ENCODE data around the gene APOBEC3C.
"Not testable (repeated sequence)": the region's sequence is repeated elsewhere in the genome, so short reads cannot be mapped to it uniquely, and the experiment has no call there.

The APOBEC3C gene

DNA sequence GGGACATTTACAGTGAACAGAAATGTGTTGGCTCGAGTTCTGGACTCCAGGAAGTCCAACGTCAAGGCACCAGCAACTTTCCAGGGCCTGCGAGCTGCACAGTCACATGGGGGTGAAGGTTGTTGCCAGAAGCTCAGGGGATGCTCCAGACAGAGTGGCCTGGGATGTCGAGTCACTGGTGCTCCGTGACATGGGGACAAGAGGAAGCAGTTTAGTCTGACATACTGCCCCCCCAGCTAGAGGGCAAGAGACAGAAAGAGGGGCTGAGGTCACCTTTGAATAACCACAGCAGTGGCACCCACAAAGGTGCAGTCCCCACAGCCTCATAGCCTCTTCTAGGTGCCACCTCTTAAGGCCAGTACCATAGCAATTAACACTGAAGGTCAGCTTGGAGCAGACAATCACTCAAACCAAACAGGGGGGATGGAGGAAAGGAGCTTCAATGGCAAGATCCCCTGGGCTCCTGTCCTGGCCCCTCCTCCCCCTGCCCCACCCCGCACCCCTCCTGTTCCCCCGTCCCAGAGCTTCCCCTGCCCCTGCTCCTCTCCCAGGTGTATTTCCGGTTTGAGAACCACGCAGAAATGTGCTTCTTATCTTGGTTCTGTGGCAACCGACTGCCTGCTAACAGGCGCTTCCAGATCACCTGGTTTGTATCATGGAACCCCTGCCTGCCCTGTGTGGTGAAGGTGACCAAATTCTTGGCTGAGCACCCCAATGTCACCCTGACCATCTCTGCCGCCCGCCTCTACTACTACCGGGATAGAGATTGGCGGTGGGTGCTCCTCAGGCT, 10.7 kb downstream of the APOBEC3C start:
- no peak for DNase-seq (ENCODE audit: low read depth)

GRCh38 chr22:39026509-39027150, 12.6 kb downstream of the APOBEC3C start:
- DNase-seq (ENCODE audit: low read depth), result no peak

- no peak for DNase-seq (ENCODE audit: low read depth)
These were observed 13.7 kb downstream of the APOBEC3C start for GRCh38 chr22:39027717-39028116.

- no peak for DNase-seq (ENCODE audit: low read depth)
These were observed 14.2 kb downstream of the APOBEC3C start for GRCh38 chr22:39028281-39028680.

DNA sequence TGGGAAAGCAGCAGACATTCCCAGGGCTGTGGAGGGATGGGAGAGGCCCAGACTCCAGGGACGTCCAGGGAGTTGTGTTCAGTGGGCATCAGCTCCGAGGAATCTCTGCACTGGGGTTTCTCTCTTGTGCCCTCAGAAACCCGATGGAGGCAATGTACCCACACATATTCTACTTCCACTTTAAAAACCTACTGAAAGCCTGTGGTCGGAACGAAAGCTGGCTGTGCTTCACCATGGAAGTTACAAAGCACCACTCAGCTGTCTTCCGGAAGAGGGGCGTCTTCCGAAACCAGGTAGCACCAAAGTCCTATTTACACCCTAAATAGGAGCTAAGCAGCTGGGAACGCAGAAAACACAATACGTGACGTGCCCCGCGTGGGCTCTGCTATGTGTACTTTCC, 15.2 kb downstream of the APOBEC3C start:
- DNase-seq (ENCODE audit: low read depth), result no peak

DNA sequence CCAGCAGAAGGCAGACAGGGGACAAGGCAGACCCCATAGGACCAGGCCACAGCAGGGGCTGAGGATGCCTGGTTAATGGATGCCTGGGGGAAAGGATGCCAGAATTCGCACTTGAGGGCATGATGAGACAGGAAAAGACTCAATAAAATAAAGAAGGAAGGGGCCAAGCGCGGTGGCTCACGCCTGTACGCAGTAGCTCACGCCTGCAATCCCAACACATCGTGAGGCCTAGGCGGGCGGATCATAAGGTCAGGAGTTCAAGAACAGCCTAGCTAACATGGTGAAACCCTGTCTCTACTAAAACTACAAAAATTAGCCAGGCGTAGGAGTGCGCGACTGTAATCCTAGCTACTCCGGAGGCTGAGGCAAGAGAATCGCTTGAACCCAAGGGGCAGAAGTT, 16.6 kb downstream of the APOBEC3C start:
- DNase-seq (ENCODE audit: low read depth), result no peak

GRCh38 chr22:39031434-39032295, 17.6 kb downstream of the APOBEC3C start:
- not testable (repeated sequence) for DNase-seq (ENCODE audit: low read depth)

DNA sequence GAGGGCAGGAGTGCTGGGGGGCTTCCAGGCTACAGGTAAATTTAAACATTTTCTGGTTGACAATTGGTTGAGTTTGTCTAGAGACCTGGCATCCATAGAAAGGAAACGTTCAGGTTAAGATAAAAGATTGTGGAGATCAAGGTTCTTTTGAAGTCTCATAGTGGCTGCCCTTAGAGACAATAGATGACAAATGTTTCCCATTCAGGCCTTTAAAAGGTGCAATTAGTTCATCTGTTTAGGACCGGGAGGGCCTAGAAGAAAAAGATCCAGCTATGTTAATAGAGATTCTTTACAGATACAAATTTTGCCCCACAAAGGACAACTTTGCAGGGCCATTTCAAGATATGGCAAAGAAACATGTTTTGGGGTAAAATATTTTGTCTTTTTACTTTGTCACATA, 23.0 kb downstream of the APOBEC3C start:
- not testable (repeated sequence) for DNase-seq (ENCODE audit: low read depth)

GRCh38 chr22:39039306-39040126, 25.5 kb downstream of the APOBEC3C start:
- no peak for DNase-seq (ENCODE audit: low read depth)

DNA sequence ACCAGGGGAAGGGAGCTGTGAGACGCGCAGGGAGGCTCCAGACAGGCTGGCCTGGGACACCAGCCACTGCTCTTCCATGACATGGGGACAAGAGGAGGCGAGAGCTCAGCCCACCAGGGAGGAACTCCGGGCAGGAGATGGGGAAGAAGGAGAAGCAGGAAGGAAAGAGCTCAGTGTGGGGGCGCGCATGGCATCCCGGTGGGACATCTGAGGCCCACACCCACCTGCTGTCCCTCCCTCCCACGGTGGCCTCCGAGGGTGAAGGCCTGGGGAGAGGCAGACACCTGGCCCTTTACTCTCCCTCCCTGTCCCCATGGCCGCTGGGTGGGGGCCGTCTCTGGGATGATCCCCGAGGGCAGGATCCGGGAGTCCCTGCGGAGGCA, 26.1 kb downstream of the APOBEC3C start:
- not testable (repeated sequence) for DNase-seq (ENCODE audit: low read depth)

DNA sequence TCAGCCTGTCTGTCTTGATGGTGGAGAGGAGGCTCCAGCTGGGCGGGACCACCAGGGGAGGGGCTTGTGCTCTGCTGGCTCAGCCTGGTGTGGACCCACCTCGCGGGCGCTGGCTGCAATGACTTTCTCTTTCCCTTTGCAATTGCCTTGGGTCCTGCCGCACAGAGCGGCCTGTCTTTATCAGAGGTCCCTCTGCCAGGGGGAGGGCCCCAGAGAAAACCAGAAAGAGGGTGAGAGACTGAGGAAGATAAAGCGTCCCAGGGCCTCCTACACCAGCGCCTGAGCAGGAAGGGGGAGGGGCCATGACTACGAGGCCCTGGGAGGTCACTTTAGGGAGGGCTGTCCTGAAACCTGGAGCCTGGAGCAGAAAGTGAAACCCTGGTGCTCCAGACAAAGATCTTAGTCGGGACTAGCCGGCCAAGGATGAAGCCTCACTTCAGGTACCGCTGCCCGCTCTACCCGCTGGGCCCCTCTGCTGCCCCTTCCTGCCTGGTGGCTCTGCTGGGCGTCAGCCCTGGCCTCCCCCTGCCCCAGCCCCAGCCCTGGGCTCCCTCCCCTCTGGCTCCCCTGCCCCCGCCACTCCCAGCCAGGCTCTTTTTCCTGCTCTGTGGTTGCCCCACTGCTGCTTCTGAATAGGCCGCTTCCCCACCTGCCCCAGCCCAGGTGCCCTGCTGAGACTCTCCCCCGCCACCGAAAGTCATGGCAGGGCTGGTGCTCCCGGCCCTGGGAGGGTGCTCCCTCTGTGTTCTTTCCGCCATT, 26.7 kb downstream of the APOBEC3C start, which contains the start of gene APOBEC3F:
TSS of gene APOBEC3F (plus strand) at position 327 of the 759 bp plus-strand sequence. CDS start at position 424, 97 bp downstream.
- not testable (repeated sequence) for DNase-seq (ENCODE audit: low read depth)

DNA sequence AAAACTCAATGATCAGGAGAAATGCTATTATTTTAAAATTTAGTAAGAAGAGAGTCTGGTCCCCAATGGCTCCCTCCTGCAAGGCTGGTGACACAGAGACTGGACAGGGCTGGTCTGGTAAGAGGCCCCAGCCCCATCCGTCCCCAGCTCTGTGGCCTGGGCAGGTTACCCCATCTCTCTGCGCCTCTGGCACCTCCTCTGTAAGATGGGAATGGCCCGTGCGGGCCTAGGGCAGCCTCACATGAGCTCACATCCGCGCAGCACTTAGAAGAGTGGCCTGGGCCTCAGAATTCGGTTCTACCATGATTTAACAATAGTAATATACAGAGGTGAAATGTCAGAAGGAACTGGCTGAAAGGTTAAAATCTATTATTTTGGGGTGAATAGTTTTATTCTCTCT, 27.9 kb downstream of the APOBEC3C start:
- DNase-seq (ENCODE audit: low read depth), result no peak

- not testable (repeated sequence) for DNase-seq (ENCODE audit: low read depth)
These were observed 29.0 kb downstream of the APOBEC3C start for GRCh38 chr22:39043063-39043462.

GRCh38 chr22:39045136-39045535, 31.1 kb downstream of the APOBEC3C start:
- DNase-seq (ENCODE audit: low read depth), result not testable (repeated sequence)

GRCh38 chr22:39049486-39049885, 35.4 kb downstream of the APOBEC3C start:
- not testable (repeated sequence) for DNase-seq (ENCODE audit: low read depth)

- DNase-seq (ENCODE audit: low read depth), result not testable (repeated sequence)
These were observed 37.9 kb downstream of the APOBEC3C start for GRCh38 chr22:39051844-39052495.

GRCh38 chr22:39055658-39056057, 41.6 kb downstream of the APOBEC3C start:
- no peak for DNase-seq (ENCODE audit: low read depth)

DNA sequence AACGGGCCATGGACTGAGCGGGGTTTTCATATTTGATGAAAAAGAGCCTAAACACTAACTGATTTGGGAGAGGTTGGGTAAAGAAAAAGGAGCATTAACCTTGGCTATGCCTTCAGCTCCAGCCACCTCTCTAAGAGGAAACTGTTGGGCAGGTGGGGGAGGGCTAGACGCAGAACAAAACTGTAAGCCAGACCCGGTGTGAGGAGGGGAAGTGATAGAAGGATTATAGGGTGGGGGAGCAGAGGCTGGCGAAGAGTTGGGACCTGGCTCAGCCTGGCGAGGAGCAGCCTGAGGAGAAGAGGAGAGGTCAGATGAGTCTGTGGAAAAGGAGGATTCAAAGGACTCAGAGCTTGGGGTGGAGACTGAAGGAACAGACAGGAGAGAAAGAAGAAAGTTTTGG, 47.2 kb downstream of the APOBEC3C start:
- DNase-seq (ENCODE audit: low read depth), result not testable (repeated sequence)

- DNase-seq (ENCODE audit: low read depth), result not testable (repeated sequence)
These were observed 47.9 kb downstream of the APOBEC3C start for GRCh38 chr22:39061951-39062350.

- not testable (repeated sequence) for DNase-seq (ENCODE audit: low read depth)
These were observed 49.8 kb downstream of the APOBEC3C start for GRCh38 chr22:39063904-39064303.
